Endothelial cell of umbilical vein (primary cell): ENCODE data around the gene BLVRA.

ENCODE experiments used
- CTCF ChIP-seq, 2 donors: IDR thresholded peaks; 1 replicate in 1 of 2; 2 replicates in 1 of 2; pipeline ENCODE4 v1.5.1; 2011; ENCODE audit warnings: low read length in 2 of 2, mild to moderate bottlenecking in 2 of 2, moderate library complexity in 2 of 2, control low read depth in 1 of 2, inconsistent platforms in 1 of 2, low read depth in 1 of 2; ENCODE audit not compliant: insufficient read depth in 1 of 2; ENCODE audit errors: extremely low read depth in 1 of 2
- EZH2 ChIP-seq: IDR thresholded peaks from 2 replicates; pipeline ENCODE4 v1.6.1; 2012; ENCODE audit warnings: borderline replicate concordance, low read depth, mild to moderate bottlenecking, moderate library complexity, low read length, inconsistent platforms; ENCODE audit not compliant: severe bottlenecking
- FOS ChIP-seq: IDR thresholded peaks from 2 replicates; pipeline ENCODE4 v1.6.1; 2011; ENCODE audit warnings: mild to moderate bottlenecking, low read length, moderate library complexity, borderline replicate concordance; ENCODE audit not compliant: insufficient read depth
- JUN ChIP-seq: IDR thresholded peaks from 2 replicates; pipeline ENCODE4 v1.6.1; 2011; ENCODE audit warnings: borderline replicate concordance, low read depth; ENCODE audit not compliant: insufficient read length, insufficient read depth
- MYC ChIP-seq: IDR thresholded peaks from one replicate; pipeline ENCODE4 v1.6.1; 2011; ENCODE audit warnings: mild to moderate bottlenecking, low read depth, low read length
- POLR2A ChIP-seq: IDR thresholded peaks from 2 replicates; pipeline ENCODE4 v1.6.1; 2012; ENCODE audit warnings: low read depth, mild to moderate bottlenecking, control low read depth, low read length
- POLR2AphosphoS5 ChIP-seq: IDR thresholded peaks from 2 replicates; pipeline ENCODE4 v1.6.1; 2012; ENCODE audit warnings: low read depth, mild to moderate bottlenecking, control low read depth, low read length, moderate library complexity; ENCODE audit not compliant: insufficient read depth
- TF ChIP-seq, protein P1 (sequence below): IDR thresholded peaks from 2 replicates; pipeline ENCODE4 v1.6.1; 2011; ENCODE audit not compliant: insufficient read depth, insufficient read length

DNA sequence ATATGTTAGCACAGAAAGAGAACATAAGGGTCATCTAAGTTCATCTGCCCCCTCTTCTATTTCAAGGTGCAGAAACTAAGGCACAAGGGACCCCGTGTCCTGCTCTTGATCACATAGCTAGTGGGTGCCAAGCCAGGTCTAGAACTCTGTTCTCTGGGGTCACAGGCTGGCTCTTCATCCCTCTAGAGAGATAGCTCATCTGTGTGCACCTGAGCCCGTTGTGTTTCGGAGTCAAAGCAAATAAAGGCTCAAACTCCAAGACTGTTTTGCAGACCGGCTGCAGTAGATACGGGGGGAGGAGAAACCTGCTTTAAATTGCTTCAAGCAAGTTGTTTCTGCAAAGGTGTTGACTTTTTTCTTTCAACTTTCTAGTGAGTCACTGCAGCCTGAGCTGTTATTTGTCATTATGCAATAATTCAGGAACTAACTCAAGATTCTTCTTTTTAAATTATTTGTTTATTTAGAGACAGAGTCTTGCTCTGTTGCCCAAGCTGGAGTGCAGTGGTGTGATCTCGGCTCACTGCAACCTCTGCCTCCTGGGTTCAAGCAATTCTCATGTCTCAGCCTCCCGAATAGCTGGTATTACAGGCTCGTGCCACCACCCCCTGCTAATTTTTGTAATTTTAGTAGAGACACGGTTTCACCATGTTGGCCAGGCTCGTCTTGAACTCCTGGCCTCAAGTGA, 6.5 kb downstream of the BLVRA start:
- TF ChIP-seq CTCF (IDR thresholded peaks at IDR 0.05; ENCODE audit: extremely low read depth in 1 of 2, insufficient read depth in 1 of 2, low read depth in 1 of 2, low read length in 2 of 2) (no peak), POLR2A (no peak), MYC (no peak), POLR2AphosphoS5 (no peak), EZH2 (no peak), JUN (no peak), FOS (no peak)
- TF ChIP-seq, protein P1, sequence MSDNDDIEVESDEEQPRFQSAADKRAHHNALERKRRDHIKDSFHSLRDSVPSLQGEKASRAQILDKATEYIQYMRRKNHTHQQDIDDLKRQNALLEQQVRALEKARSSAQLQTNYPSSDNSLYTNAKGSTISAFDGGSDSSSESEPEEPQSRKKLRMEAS: no peak
